NT2/D1 (cell line): Measurements from ENCODE around the gene PLCG2.

Experiments
- SUZ12 ChIP-seq: IDR thresholded peaks from 2 replicates; pipeline ENCODE4 v1.6.1; 2011; ENCODE audit not compliant: insufficient read length, insufficient read depth; ENCODE audit errors: extremely low read depth
- YY1 ChIP-seq: IDR thresholded peaks from 2 replicates; pipeline ENCODE4 v1.6.1; 2011; ENCODE audit not compliant: insufficient read length, insufficient read depth
- ZNF274 ChIP-seq: IDR thresholded peaks from 2 replicates; pipeline ENCODE4 v1.6.1; 2011; ENCODE audit warnings: mild to moderate bottlenecking, low read depth, low read length

DNA sequence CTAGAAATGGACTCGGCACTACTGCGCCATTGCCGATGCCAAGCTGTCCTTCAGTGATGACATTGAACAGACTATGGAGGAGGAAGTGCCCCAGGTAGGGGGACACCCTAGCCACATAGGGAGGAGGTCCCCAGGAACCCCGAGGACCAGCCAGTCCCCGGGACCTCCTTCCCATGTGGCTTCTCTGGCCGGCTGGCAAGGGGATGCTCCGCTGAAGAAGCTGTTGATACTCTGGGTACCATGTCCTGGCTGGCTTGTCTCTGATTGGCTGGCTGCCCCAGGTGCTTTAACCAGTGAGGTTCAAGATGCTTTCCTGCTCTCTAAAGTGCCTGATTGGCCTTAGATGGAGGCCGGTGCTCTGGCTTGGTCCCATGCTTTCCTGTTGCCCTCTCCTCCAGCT lies 128.6 kb downstream of the PLCG2 start:
- TF ChIP-seq ZNF274 (no peak), YY1 (no peak), SUZ12 (no peak)
